ENCODE results near the gene GRIPAP1. TPM values are rescaled to one million over a fixed set of nuclear protein-coding genes. Genes with fewer than 3 reads are reported as not detected.

Gene GRIPAP1
- total and polyA plus RNA-seq, 2 donors (not counting 3 experiments of a cell fraction or from before 2014, with no cell fraction given): 25.3 to 49.4 TPM

- TF ChIP-seq JUN (IDR thresholded peaks at IDR 0.05; ENCODE audit: borderline replicate concordance, insufficient read depth, insufficient read length, low read depth) (no peak), MAX (IDR thresholded peaks at IDR 0.05; ENCODE audit: insufficient read depth, insufficient read length) (no peak), POLR2A (IDR thresholded peaks at IDR 0.05; ENCODE audit: low read depth, low read length) (no peak), MYC (IDR thresholded peaks at IDR 0.05; ENCODE audit: low read depth, low read length) (no peak), FOS (IDR thresholded peaks at IDR 0.05; ENCODE audit: borderline replicate concordance, insufficient read depth, low read length) (no peak), EZH2 (IDR thresholded peaks at IDR 0.05; ENCODE audit: borderline replicate concordance, low read depth, low read length, severe bottlenecking) (no peak), GATA2 (IDR thresholded peaks at IDR 0.05; ENCODE audit: insufficient read depth, insufficient read length, low read depth, low read length) (no peak), POLR2AphosphoS5 (IDR thresholded peaks at IDR 0.05; ENCODE audit: insufficient read depth, low read depth, low read length) (no peak), CTCF (IDR thresholded peaks at IDR 0.05; ENCODE audit: extremely low read depth in 1 of 2, insufficient read depth in 1 of 2, low read depth in 1 of 2, low read length in 2 of 2) (no peak)
- intact Hi-C loops (cut with micrococcal nuclease) (loop anchor here (1.0 to 5.0 kb wide), 9 partner anchors 28 to 243 kb away; partner anchors contain the start of gene MAGIX), dilution Hi-C loops (cut with MboI; ENCODE audit: extremely low pct_ligation_motif_present, low sequenced_read_pairs) (no loop called here)
- Histone ChIP-seq H3K27me3 (ENCODE audit: control insufficient read depth in 2 of 2, insufficient read depth in 2 of 2, low read length in 2 of 2) (no peaks in the 10 kb centered on the region), H3K9me3 (replicated peaks; ENCODE audit: control insufficient read depth, insufficient read depth, low read length) (no peaks in the 10 kb centered on the region), H3K79me2 (ENCODE audit: control insufficient read depth, insufficient read depth, low read length) (peaks cover 27% of the 10 kb centered on the region), H3K9ac (replicated peaks; ENCODE audit: extremely low read depth, insufficient read depth, low read length) (peak overlapping the region; percentile 16), H4K20me1 (replicated peaks; ENCODE audit: control insufficient read depth, extremely low read depth, insufficient read depth, low read length) (no peaks in the 10 kb centered on the region), H3K4me2 (ENCODE audit: insufficient read depth, low read length) (peak overlapping the region; percentile 28), H3K9me1 (replicated peaks; ENCODE audit: control insufficient read depth, extremely low read depth, insufficient read depth, low read length) (no peaks in the 10 kb centered on the region), H3K27ac (ENCODE audit: insufficient read depth, low read depth, low read length) (no peak overlapping the region), H3K4me3 (replicated peaks in 1 of 3; ENCODE audit: insufficient read depth in 1 of 3, low read depth in 1 of 3, low read length in 3 of 3) (no peak overlapping the region), H3K4me1 (ENCODE audit: control insufficient read depth, extremely low read depth, insufficient read depth, low read length) (peaks cover 31% of the 10 kb centered on the region), H3K36me3 (ENCODE audit: control insufficient read depth in 2 of 2, extremely low read depth in 1 of 2, insufficient read depth in 2 of 2, low read length in 2 of 2) (peaks cover 0 to under 1% of the 10 kb centered on the region in 2 experiments), H2AFZ (ENCODE audit: low read depth, low read length) (peak overlapping the region; percentile 67)
- POLR2A ChIA-PET: interaction anchor here (0.6 to 1.4 kb wide), 3 partner anchors 9 to 50 kb away, joined by 3 to 5 read pairs (median 4); partner anchors contain the start of gene GRIPAP1
- DNase-seq (ENCODE audit: low read depth, low spot score): no peak
- no peak for FAIRE-seq
- no TSS peak for BruUV-seq (replicated peaks)
- CTCF ChIA-PET: interaction anchor here (1.0 to 3.3 kb wide), 5 partner anchors 12 to 72 kb away, joined by 3 to 17 read pairs (median 6); partner anchors contain the start of gene KCND1
These were observed 41.9 kb upstream of the GRIPAP1 start for GRCh38 chrX:49043987-49044281.

Data from endothelial cell of umbilical vein (primary cell).